Fibroblast of skin of right quadriceps (primary cell): Measurements from ENCODE around the gene ECSCR.

Experiments used
- DNase-seq: peaks from one replicate; pipeline ENCODE4 v3.0.0-alpha.2; 2013

The ECSCR gene

DNA sequence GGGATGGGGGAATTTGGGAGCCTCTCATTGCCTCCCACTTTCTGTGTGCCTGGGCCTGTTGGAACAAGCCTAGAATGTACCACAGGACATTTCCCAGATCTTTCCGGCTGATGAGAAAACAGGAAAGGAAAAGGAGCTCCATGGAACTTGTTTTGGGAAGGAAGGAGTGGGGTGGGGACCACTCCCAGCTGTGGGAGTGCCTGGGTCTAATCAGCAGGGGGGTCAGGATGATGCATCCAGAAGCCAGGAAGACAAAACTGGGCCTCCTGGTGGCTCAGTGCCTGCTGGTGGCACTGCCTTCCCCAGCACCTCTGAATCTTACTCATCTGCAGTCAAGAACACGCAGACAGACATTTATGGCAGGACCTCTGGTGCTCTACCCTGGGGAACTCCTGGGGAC lies 11.0 kb upstream of the ECSCR start:
- DNase-seq, result peak; percentile 40

GRCh38 chr5:139473105-139473504 lies 10.6 kb upstream of the ECSCR start:
- DNase-seq, result peak; percentile 31

DNA sequence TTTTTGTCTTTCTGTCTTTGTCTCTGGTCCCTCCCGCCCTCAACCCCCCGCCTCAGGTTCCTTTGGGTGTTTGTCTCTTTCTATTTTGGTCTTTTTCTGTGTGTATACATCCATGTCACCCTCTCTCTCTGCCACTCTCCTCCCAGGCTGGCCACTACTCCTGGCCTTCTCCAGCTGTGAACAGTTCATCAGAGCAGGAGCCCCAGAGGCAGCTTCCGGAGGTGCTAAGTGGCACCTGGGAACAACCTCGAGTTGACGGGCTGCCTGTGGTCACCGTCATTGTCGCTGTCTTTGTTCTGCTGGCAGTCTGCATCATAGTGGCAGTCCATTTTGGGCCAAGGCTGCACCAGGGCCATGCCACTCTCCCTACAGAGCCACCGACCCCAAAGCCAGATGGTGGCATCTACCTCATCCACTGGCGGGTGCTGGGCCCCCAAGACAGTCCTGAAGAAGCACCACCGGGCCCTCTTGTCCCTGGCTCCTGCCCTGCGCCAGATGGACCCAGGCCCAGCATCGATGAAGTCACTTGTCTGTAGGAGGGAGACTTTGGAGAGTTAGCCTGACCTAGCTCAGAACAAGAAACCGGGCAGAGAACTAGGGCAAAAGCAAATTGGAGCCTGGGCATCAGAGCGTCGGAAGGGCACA lies 10.0 kb upstream of the ECSCR start:
- no peak for DNase-seq

DNA sequence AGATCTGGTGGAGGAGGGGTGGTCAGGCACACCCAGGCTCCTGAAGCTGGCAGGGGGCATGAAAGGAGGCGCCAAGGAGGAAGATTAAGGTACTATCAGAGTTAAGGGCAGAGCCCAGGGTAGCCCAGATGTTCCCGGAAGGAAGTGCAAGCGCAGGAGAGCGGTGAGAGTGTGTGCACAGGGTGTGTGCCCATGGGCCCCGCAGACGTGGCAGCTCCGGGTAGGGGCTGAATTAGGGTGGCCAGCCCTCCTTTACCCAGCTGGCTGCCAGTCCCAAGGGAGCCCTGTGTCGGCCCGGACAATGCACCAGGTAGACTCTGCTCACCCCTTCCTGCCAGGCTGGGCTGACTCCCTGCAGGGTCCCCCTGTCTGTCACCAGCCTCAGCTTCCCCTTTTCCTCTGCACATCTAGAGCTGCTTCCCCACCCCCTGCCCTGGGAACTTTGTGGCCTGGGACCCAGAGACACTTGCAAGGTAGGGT lies 8.3 kb upstream of the ECSCR start, which contains the start of gene SMIM33:
Gene SMIM33 (plus strand): TSS at position 184 of the 480 bp plus-strand sequence. CDS start 118 bp downstream, at position 302.
- no peak for DNase-seq

GRCh38 chr5:139468421-139468931 lies 5.9 kb upstream of the ECSCR start:
- DNase-seq, result no peak

- no peak for DNase-seq
These were observed 845 bp downstream of the ECSCR start for GRCh38 chr5:139461698-139462097.

DNA sequence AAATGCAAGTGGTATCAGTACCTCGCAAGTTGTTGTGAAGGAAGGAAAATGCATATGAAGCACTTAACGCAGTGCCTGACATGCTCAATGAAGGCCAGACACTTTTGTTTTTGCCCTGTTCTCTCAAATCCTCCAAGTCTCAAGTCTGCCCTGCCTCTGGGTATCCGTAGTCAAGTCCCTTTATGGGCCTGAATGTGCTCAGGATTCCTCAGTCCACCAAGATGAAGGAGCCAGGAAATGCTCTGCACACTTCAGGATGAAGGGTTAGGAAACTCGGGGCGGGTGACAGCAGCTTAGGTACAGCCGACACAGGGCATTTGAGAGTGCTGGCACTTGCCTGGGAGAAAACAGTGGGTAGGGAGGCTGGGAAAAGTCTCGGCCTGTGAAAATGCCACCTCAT lies 1.4 kb downstream of the ECSCR start:
- DNase-seq, result no peak

GRCh38 chr5:139460455-139460854 lies 2.1 kb downstream of the ECSCR start:
- no peak for DNase-seq

DNA sequence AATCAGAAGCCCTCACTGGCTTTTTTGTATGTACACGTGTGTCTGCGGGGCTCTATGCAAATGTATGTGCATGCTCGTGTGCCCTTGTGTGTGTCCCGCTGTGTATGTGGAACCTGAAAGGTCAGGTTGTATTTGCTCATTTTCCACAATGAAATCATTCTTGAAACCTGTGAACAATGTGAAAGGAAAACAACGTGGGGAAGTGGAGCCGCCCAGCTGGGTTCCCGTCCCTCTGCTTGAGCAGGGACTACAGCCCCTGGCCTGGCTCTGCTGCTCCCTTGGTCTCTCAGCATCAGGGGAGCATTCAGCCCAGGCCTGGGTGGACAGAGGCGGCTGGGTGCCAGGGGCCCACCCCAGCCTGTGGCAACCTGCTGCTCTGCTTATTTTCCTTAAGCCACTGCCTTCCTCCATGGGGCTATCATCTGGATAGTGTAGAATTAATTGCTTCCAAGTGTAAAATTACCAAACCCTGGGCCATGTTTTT lies 3.0 kb downstream of the ECSCR start:
- no peak for DNase-seq

DNA sequence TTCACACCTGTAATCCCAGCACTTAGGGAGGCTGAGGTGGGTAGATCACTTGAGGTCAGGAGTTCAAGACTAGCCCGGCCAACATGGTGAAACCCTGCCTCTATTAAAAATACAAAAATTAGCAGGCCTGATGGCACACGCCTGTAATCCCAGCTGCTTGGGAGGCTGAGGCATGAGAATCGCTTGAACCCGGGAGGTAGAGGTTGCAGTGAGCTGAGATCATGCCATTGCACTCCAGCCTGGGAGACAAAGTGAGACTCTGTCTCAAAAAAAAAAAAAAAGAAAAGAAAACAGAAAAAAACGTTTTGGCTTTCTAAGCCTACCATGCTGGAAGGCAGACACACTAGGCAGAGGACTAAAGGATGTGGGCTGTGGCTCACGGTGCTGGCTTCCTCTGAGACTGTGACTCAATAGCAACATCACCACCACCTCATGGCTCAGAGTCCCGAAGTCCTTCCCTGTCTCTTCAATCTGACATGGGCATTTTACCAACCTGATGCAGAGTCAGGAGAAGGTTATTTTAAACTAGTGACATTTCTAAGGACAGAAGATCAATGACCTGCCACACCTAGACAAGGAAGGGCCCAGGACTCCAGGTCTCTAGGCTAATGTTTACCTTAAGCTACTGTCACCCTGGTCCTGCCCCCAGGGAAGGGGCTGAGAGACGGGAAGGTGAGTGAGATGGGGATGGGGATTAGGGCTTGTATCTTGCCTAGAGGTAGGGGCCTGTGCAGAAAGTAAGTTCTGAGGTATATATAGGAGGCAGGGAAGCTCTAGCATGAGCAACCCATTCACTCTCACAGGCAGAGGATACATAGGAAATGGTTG lies 3.7 kb downstream of the ECSCR start:
- peak; percentile 74 for DNase-seq

- DNase-seq, result no peak
These were observed 4.8 kb downstream of the ECSCR start for GRCh38 chr5:139457653-139458306.

DNA sequence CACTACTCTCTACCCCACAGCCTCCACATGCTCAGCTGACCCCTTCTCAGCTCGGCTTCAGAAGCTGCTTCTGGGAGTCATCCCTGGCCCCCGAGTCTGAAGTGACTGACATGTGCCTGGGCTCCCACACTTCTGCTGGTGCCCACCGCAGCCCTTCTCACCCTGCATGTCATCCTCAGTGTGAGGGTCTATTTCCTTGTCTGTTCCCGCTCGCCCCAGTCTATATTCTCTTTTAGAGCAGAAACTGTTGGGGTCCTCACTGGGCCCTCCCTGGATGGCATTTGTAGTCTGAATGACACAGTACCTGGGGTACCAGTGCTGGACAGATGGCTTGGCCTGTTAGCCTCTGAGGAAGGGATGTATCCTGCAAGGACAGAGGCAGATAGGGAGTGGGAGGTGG lies 5.3 kb downstream of the ECSCR start:
- no peak for DNase-seq

DNA sequence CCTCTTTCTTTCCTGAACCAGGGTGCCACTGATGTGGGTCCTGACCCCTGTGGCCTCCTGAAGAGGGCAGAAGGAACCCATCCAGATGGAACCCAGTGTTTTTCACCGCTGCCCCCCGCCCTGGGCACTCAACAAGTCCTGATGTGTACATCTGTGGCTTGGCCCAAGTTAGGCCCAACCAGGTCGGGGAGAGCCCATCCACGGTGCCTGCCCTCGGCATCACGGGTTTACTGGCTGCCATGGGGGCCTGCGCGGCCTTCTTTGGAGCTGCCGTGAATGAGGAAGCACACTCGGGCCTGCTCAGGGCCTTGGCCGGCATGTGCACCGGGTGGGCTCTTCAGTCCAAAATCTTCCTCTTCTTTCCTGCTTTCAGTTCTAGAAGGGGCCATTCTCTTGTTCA lies 5.8 kb downstream of the ECSCR start:
- DNase-seq, result no peak

DNA sequence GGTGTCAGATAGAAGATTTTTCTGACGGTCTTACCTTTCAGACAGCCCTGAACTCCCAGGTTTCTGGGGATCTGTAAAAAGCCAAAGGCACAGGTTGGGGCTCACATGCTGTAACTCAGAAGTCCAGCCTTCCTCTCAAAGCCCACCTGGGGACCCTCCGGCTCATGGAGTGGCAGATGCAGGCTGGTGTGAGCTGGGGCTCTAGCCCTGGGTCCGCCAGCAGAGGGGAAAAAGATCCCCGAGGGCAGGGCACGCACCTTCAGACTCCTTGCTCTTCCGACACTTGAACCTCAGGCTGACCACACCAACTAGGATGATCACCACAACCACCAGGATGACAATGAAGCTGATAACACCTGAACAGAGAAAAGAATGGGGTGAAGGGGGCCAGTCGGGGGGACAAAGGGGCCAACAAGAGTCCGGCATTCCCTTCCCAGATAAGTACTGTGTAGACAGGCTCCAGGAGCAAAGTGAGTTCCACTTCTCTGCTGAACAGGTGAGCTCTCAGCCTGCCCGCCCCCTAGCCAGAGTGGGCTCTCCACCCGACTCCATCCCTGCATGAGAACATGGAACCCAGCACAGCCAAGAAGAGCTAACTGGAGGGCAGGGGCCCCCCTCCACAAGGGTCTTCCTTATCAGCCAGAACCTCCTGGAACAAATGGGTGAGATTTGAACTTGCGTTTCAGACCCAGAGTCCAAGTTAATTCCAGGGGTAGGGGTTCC lies 7.8 kb downstream of the ECSCR start:
- DNase-seq, result no peak

DNA sequence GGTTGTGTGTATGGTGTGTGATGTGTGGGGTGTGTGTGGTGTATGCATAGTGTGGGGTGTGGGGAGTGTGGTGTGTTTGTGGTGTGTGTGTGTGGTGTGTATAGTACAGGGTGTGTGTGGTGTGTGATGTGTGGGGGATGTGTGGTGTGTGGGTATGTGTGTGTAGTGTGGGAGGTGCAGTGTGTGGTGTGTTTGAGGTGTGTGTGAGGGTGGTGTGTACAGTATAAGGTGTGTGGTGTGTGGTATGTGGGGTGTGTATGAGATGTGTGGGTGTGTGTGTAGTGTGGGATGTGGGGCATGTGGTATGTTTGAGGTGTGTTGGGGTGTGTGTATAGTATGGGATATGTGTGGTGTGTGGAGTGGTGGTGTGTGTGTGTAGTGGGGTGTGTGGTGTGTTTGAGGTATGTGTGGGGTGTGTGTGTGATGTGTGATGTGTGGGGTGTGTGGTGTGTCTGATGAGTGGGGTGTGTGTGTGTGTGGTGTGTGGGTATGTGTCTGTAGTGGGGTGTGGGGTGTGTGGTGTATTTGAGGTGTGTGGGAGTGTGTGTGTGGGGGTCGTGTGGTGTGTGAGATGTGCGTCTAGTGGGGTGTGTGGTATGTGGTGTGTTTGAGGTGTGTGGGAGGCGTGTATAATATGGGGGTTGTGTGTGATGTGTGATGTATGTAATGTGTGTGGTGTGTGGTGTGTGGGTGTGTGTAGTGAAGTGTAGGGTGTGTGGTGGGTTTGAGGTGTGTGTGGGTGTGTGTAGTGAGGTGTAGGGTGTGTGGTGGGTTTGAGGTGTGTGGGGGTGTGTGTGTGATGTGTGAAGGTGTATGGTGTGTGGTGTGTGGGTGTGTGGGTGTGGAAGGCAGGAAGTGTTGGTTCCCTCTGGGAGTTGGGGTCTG lies 8.6 kb downstream of the ECSCR start:
- no peak for DNase-seq

DNA sequence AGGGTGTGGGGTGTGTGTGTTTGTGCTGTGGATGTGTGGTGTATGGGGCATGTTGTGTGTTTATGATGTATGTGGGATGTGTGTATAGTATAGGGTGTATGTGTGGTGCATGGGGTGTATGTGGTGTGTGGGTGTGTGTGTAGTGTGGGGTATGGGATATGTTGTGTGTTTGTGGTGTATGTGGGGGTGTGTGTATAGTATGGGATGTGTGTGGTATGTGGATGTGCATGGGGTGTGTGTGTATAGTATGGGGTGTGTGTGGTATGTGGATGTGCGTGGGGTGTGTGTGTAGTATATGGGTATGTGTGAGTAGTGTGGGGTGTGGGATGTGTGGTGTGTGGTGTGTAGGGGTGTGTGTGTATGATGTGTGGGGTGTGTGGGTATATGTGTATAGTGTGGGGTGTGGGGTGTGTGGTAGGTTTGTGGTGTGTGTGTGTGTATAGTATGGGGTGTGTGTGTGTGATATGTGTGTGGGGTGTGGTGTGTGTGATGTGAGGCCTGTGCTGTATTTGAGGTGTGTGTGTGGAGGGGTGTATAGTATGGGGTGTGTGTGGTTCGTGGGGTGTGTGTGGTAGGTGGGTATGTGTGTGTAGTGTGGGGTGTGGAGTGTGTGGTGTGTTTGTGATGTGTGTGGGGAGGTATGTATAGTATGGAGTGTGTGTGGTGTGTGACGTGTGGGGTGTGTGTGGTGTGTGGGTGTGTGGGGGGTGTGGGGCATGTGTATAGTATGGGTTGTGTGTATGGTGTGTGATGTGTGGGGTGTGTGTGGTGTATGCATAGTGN lies 10.5 kb downstream of the ECSCR start:
- no peak for DNase-seq

- no peak for DNase-seq
These were observed 11.4 kb downstream of the ECSCR start for GRCh38 chr5:139451176-139451575.

DNA sequence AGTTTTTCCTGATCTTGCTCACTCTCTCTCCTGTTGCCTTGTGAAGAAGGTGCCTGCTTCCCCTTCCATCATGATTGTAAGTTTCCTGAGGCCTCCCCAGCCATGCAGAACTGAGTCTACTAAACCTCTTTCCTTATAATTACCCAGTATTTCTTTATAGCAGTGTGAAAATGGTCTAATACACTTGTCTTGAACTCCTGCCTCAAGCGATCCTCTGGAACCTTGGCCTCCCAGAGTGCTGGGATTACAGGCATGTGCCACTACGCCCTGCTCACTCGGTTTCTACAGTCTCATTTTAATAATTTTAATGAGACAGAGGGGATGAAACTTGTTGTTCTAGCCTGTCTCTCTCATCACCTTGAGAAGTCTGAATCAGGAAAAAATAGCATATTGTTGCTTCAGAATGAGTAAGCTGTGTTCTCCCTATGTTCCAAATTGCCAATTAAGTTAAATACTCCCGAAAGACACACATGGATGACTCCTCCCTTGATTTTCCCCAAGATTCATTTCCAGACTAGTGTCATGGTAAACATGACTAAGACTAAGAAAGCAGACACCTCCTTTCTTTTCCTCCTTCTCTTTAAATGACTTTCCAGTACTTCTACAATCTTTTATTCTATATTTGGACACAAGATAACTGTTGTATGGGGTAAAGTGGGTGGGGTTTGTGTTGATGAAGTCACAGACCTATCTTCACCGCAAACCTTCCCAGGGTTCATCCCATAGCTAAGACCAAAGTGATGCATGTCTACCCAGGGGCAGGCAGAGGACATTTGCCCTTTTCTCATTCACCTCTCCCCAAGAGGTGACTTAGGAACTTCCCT lies 15.4 kb downstream of the ECSCR start:
- peak; percentile 76 for DNase-seq

DNA sequence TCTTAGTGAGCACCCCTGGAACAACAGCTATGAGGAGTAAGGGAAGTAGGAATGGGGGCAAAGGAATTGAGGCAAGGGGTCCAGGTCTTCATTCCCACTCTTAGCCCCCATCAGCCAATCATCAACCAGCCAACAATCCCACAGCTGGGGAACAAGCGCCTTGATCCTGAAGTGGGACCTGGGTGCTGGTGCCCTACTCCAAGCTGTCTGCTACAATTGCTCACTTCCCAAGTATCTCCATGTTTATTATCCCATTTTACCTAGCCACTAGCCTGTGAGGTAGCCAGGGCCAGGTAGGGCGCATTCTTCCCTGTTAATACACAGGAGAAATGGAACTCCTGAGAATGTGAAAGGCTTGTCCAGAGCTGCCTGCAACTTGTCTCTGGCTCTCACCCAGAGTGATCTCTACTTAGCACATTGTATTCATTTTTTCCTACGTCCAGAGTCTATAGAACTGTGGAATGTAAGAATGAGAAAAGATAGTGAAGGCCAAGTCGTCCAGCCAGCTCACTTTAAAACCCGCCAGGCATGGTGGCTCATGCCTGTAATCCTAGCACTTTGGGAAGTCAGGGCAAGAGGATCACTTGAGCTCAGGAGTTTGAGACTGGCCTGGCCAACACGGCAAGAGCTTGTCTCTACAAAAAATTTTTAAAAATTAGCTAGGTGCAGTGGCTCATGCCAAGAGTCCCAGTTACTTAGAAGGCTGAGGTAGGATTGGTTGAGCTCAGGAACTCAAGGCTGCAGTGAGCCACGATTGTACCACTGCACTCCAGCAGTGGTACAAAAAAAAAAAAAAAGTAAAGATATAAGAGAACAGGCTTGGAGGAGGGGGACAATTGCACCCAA lies 17.0 kb downstream of the ECSCR start:
- DNase-seq, result peak; percentile 79
